K562 (cell line): ENCODE results near the gene PRR36. TPM values are rescaled to one million over a fixed set of nuclear protein-coding genes. Genes with fewer than 3 reads are reported as not detected.

Source experiments
- ATAC-seq: fragments of 200-7000 bp; cut with Tn5 transposase; 3 replicates; pipeline ENCODE4 v1.9.1; 2020; ENCODE audit warnings: moderate library complexity
- BruUV-seq: library from RNA; stranded (reverse); fragments of 400-500 nt; replicated peaks from 2 replicates; lab custom pipeline; 2021; lab: Mats Ljungman, UMichigan
- CTCF ChIA-PET: fragments of 300-600 bp; formaldehyde crosslinking; extraction: SDS; loops from one replicate; lab custom pipeline; 2021; ENCODE audit warnings: low intra/inter-chr PET ratio; lab: Yijun Ruan, JAX
- POLR2A ChIA-PET: fragments of 300-600, 350-650 bp; sonication (Branson Sonifier 250); formaldehyde crosslinking; extraction: SDS; loops from one replicate; lab custom pipeline; 2021; ENCODE audit warnings: antibody characterized with exemption, inconsistent platforms; lab: Yijun Ruan, JAX
- DNase-seq, 4 experiments: peaks; one replicate each; pipeline versions ENCODE4 v3.0.0 to v3.0.0-alpha.2; 2011 to 2018; ENCODE audit warnings: low spot score in 3 of 4, mixed read lengths in 3 of 4; ENCODE audit errors: extremely low read depth in 1 of 4
- FAIRE-seq: peaks from 2 replicates; lab custom pipeline; 2011; peaks lifted over from hg19 to GRCh38; lab: Jason Lieb, UNC
- H2AFZ ChIP-seq: 2 replicates; pipeline ENCODE4 v1.6.0; 2011; ENCODE audit warnings: low read depth, low read length, control low read depth, inconsistent platforms
- H3K27ac ChIP-seq: fragments of 200-600 bp; 3 replicates; pipeline ENCODE4 v1.8.0; 2011; ENCODE audit warnings: low read depth, mild to moderate bottlenecking, control low read depth, inconsistent platforms, low read length, moderate library complexity, mixed read lengths; ENCODE audit errors: extremely low read depth
- H3K27me3 ChIP-seq, 2 experiments: fragments of 300-600 bp in 1 of 2; 2 replicates in 1 of 2; 3 replicates in 1 of 2; pipeline versions ENCODE4 v1.6.0 to v1.8.0; 2011; ENCODE audit warnings: inconsistent platforms in 2 of 2, low read length in 2 of 2, mild to moderate bottlenecking in 1 of 2, mixed read lengths in 1 of 2, moderate library complexity in 1 of 2; ENCODE audit not compliant: control insufficient read depth in 2 of 2, insufficient read depth in 2 of 2
- H3K36me3 ChIP-seq: fragments of 300-600 bp; 3 replicates; pipeline ENCODE4 v1.8.0; 2011; ENCODE audit warnings: mild to moderate bottlenecking, low read length, inconsistent platforms; ENCODE audit not compliant: control insufficient read depth, insufficient read depth
- H3K4me1 ChIP-seq, 2 experiments: fragments of 200-600 bp in 1 of 2; replicated peaks in 1 of 2; 2 replicates in 1 of 2; 3 replicates in 1 of 2; pipeline versions ENCODE4 v1.5.1 to v1.8.0; 2011; ENCODE audit warnings: inconsistent platforms in 2 of 2, low read length in 2 of 2, mild to moderate bottlenecking in 1 of 2, mixed read lengths in 1 of 2, moderate library complexity in 1 of 2; ENCODE audit not compliant: control insufficient read depth in 2 of 2, insufficient read depth in 2 of 2
- H3K4me2 ChIP-seq: 2 replicates; pipeline ENCODE4 v1.6.1; 2011; ENCODE audit warnings: low read length, control low read depth, inconsistent platforms, mixed read lengths; ENCODE audit not compliant: insufficient read depth
- H3K4me3 ChIP-seq: fragments of 200-600 bp; sonication (generic), shearing (Covaris generic); 2 replicates; pipeline ENCODE4 v1.5.1; 2016; ENCODE audit warnings: control low read depth, inconsistent platforms
- H3K79me2 ChIP-seq: fragments of 200-600 bp; 3 replicates; pipeline ENCODE4 v1.8.0; 2011; ENCODE audit warnings: low read length, inconsistent platforms; ENCODE audit not compliant: control insufficient read depth, insufficient read depth
- H3K9ac ChIP-seq, 2 experiments: 2 replicates each; pipeline versions ENCODE4 v1.6.0 to v1.6.1; 2011; ENCODE audit warnings: low read depth in 2 of 2, low read length in 2 of 2, control low read depth in 1 of 2, inconsistent platforms in 1 of 2, mild to moderate bottlenecking in 1 of 2, mixed read lengths in 1 of 2; ENCODE audit not compliant: insufficient read depth in 1 of 2
- H3K9me1 ChIP-seq: one replicate; pipeline ENCODE4 v1.6.0; 2011; ENCODE audit warnings: inconsistent platforms, mild to moderate bottlenecking, low read length, moderate library complexity; ENCODE audit not compliant: control insufficient read depth, insufficient read depth
- H3K9me3 ChIP-seq: replicated peaks from 2 replicates; pipeline ENCODE4 v1.5.1; 2011; ENCODE audit warnings: low read depth, low read length, inconsistent platforms; ENCODE audit not compliant: control insufficient read depth, insufficient read depth
- H4K20me1 ChIP-seq: replicated peaks from 2 replicates; pipeline ENCODE4 v1.6.1; 2011; ENCODE audit warnings: low read length, inconsistent platforms, mixed read lengths; ENCODE audit not compliant: control insufficient read depth, insufficient read depth
- ATF2 ChIP-seq: sonication (generic); formaldehyde crosslinking; IDR thresholded peaks from 2 replicates; pipeline ENCODE4 v1.8.1; 2022; ENCODE audit warnings: missing genetic modification reagents
- POLR2G ChIP-seq: fragments of 200-400 bp; formaldehyde crosslinking; IDR thresholded peaks from 2 replicates; pipeline ENCODE4 v1.6.1; 2017; ENCODE audit warnings: low read depth, mild to moderate bottlenecking, antibody characterized with exemption, low read length, moderate library complexity
- RBFOX2 ChIP-seq: fragments of 200-400 bp; formaldehyde crosslinking; IDR thresholded peaks from 2 replicates; pipeline ENCODE4 v1.6.1; 2017; ENCODE audit warnings: low read depth, mild to moderate bottlenecking, low read length, moderate library complexity
- ZBTB33 ChIP-seq: sonication (generic); formaldehyde crosslinking; IDR thresholded peaks from 2 replicates; pipeline ENCODE4 v1.8.1; 2023; ENCODE audit warnings: mild to moderate bottlenecking, missing genetic modification reagents
- WGBS: fragments of 100-300 bp; shearing (Covaris generic); methylation state at CpG from one replicate; pipeline ENCODE4 v1.1.6; 2016; ENCODE audit warnings: low coverage, mixed read lengths; ENCODE audit not compliant: insufficient coverage; ENCODE audit errors: missing lambda C conversion rate; 5-methylcytosine and 5-hydroxymethylcytosine counted together
- in situ Hi-C: fragments of 300-500 bp; cut with MboI; formaldehyde crosslinking; loops from 4 replicates; pipeline ENCODE4 v1.15.0; 2018; ENCODE audit warnings: inconsistent platforms, mixed read lengths
- intact Hi-C: fragments of 100-400 bp; cut with micrococcal nuclease; formaldehyde crosslinking; loops from 2 replicates; pipeline ENCODE4 v1.14.2; 2022
- polyA plus RNA-seq, 8 experiments: library from polyadenylated mRNA; depleted of rRNA in 4 of 8; stranded (reverse) in 5 of 8; unstranded in 3 of 8; fragments of >200 nt; fragmentation: Nextera tagmentation in 2 of 8; fragmentation: Illumina TruSeq in 1 of 8; extraction: Ambion mirVana in 2 of 8; extraction: Trizol in 1 of 8; gene quantifications; 2 replicates each; pipeline versions ENCODE4 v1.2.1 to v1.2.3, GENCODE V29; 2011 to 2014; ENCODE audit warnings: inconsistent platforms in 1 of 8, missing spikeins in 1 of 8
- total RNA-seq, 7 experiments: library from RNA; depleted of rRNA in 6 of 7; stranded (reverse); fragments of >200 nt in 6 of 7; fragmentation: Illumina TruSeq in 2 of 7; extraction: Trizol in 2 of 7; gene quantifications; 2 replicates each; pipeline versions ENCODE4 v1.2.1 to v1.2.3, GENCODE V29; 2011 to 2021; ENCODE audit warnings: low replicate concordance in 1 of 7

PRR36 gene
- total and polyA plus RNA-seq, 9 of the 15 experiments (the other 6 are each of a cell fraction or from before 2014, with no cell fraction given): 0.05 to 0.42 (median 0.06) TPM; not detected in 6

GRCh38 chr19:7910321-7911161 is 36.4 kb upstream of the PRR36 start:
- Histone ChIP-seq H3K4me3 (no peak overlapping the region), H3K9me3 (no peaks in the 10 kb centered on the region), H3K27me3 (no peaks in the 10 kb centered on the region), H3K36me3 (peaks cover 53% of the 10 kb centered on the region; the same call in 1 of the 3 replicates), H3K27ac (no peak overlapping the region), H3K79me2 (peaks cover 28% of the 10 kb centered on the region), H3K4me2 (no peak overlapping the region), H3K9me1 (no peaks in the 10 kb centered on the region), H3K9ac (no peak overlapping the region), H2AFZ (no peak overlapping the region), H4K20me1 (no peaks in the 10 kb centered on the region), H3K4me1 (peaks cover 0 to 84% of the 10 kb centered on the region in 2 experiments; a peak in 3 of 5 replicates)
- no peak for ATAC-seq
- in situ Hi-C loops: no loop called here
- no peak for TF ChIP-seq ATF2 (CRISPR knock-in tag)
- peak; percentile 55 for TF ChIP-seq RBFOX2
- TF ChIP-seq ZBTB33: peak; percentile 52; the same call in 1 of the 2 replicates
- TF ChIP-seq POLR2G: peak; percentile 52
- ChIA-PET POLR2A (interaction anchor here (0.6 to 2.1 kb wide), 2 partner anchors 10 to 41 kb away, joined by 3 to 13 read pairs; partner anchors contain the start of gene SNAPC2), CTCF (no interaction called here)
- no peak for FAIRE-seq
- 90% methylated on average over 26 of the region's 54 CpGs for WGBS
- no TSS peak for BruUV-seq
- DNase-seq: no peak
- intact Hi-C loops: no loop called here
